GM18499 (cell line): ENCODE data around the gene PGAM2.

Source experiments
- ATAC-seq: cut with Tn5 transposase; IDR thresholded peaks from one replicate; pipeline ENCODE4 v1.9.1; 2021; ENCODE audit warnings: moderate number of reproducible peaks; ENCODE audit not compliant: insufficient read depth, unreplicated experiment

The PGAM2 gene

DNA sequence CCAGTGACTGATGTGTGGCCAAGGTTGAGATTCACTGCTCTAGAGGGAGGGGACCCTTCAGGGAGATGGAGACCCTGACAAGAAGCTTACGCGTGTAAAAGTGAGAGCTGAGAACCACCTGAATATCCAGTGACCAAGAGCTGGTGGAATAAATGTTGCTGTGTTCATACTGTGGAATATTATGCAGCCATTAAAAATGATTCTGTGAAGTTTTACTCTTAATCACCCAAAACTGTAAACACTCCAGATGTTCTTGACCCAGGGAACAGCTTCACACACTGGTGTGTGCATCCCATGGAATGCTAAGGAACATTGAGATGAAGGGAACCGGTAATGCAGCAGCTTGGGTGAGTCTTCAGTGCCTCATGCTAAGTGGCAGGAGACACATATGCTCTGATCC lies 21.3 kb upstream of the PGAM2 start:
- ATAC-seq = no peak

DNA sequence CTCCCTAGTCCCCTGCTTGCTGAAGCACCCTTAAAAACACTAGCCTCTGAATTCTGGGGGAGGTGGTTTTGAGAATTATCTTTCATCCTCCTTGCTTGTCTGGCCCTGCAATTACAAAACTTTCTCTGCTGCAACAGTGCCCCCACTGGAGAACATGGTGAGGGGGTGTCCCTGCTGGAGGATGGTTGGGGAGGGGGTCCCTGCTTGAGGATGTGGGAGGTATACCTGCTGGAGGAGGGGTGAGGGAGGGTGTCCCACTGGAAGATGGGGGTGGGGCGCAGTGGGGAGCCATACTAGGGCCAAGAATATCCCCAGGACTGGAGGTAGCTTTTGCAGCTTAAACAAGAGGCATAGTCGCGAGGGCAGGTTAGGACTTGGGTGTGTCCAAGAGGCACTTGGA lies 20.2 kb upstream of the PGAM2 start:
- ATAC-seq = no peak

DNA sequence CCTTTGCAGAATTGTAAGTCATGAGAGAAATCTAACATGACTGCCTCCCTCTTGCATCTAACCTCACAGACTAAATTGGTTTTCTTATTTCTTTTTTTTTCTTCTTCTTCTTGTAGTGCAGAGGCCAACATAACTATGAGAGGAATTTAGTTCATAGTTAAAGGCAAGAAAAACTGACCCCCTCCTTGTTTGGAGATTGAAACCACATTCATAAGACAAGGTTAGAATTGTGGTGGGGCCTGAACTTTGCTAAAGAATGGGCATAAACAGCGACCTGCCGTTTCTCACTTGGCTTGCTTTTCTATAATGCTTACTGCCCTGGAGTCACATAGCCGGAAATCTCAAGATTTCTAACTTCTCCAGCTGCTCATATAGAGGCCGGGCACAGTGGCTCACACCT lies 19.3 kb upstream of the PGAM2 start:
- ATAC-seq = no peak

DNA sequence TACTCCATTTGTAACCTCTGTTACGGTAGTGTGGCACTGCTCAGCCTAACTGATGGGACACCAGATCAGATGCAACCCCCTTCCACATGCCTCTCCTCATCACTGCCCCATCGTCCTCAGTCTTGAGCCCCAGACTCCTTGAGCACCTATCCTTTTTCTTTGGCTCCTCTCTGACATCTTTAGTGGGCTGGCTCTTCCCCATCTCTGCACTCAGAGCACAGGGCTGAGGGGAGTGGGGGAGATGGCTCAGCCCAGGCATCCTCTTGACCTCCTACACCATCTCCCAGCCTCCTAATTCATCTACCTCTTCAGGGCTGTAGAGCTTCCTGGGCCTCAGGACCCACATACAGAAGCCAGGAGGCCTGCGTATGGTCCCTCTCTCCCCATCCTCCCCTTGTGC lies 18.4 kb upstream of the PGAM2 start:
- no peak for ATAC-seq

DNA sequence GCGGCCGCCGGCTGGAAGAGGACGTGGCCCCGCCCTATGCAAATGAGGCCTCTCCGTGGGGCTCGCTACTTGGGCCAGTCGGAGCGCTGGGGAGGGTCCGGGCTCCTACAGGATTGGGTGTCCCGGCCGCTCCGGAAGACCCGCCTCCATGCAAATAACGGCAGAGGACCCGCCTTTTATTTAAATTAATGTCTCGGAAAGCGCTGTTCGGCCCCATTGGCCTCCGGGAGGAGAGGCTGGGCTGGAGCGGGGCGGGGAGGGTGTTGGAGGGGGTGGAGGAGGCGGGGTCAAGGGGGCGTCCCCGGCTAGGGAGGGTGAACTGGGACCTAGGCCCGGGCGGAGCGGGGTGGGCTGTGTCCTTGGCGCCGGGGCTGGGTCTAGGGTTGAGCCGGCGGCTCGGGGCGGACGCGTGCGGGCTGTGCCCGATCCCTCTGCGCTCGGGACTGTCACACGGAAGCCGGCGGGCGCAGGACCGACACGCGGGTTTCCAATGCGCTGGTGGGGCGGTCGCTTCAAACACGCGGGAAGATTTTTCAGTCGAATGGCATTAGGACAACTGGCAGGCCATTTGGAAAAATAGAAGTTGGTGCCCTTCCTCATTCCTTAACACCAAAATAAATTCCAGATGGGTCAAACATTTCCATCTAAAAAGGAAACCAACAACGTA lies 17.3 kb upstream of the PGAM2 start:
- ATAC-seq = peak; percentile 75

DNA sequence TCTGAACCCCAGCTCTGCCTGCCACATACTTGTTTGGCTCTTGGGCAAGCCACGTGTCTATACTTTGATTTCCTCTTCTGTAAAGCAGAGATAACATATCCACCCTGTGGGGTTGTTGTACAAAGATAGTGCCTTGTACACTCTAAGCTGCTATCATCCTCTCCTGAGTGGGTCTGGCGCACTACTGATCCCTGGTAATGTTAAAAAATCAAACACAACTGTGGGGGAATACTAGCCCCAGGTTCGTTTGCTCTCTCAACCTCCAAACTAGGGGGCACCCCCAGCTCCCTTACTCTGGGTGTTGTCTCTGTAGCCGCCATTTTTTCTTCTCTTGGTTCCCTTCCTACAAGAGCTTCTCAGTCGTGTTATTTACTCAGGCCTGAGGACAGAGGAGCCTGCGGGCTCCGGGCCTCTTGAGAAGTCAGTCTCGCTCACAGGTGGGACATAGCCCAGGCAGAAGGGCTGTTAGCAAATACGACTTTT lies 15.9 kb upstream of the PGAM2 start:
- no peak for ATAC-seq

DNA sequence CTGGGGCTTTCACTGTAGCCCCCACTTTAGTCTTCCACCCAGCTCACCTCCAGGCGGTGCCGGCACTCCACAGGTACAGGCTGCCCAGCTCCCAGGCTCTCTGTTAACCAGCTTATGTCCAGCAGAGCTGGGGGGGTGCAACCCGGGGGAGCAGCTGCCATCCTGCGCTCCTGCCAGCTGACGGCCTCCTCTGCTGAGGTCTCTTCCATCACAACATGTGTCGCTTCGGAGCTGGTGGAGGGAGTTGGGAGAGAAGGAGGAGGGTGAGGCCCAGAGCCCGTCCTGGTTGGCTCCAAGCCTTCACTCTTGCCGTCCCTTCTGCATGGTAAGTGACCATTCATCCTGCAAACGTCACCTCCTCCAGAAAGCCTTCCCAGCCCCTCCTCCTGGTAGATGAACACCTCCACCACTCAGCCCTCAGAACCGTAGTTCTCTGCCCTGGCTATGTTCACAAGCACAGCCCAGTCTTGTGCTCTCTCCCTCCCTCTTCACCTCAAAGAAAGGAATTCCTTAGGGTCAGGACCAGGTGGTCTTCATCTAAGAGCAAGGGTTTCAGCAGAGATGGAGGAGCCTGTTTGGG lies 15.4 kb upstream of the PGAM2 start:
- no peak for ATAC-seq

DNA sequence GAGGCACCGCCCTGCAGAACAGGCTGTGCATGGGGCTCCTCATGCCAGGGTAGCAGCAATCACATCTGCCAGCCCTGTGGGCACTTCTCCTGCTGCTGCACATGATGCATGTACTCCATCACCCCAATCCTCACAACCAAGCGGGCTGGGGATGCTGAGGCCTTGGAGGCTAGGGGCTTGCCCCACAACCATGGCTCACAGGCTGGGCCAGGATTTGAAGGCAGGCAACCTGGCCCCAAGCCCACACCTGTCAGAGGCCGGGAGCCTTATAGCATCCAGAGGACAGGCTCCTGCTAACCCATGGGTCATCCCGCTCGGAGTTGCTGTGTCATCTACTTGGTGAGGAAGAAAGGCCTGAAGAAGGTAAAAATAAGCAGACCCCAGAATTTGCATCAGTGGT lies 14.8 kb upstream of the PGAM2 start:
- ATAC-seq = no peak

DNA sequence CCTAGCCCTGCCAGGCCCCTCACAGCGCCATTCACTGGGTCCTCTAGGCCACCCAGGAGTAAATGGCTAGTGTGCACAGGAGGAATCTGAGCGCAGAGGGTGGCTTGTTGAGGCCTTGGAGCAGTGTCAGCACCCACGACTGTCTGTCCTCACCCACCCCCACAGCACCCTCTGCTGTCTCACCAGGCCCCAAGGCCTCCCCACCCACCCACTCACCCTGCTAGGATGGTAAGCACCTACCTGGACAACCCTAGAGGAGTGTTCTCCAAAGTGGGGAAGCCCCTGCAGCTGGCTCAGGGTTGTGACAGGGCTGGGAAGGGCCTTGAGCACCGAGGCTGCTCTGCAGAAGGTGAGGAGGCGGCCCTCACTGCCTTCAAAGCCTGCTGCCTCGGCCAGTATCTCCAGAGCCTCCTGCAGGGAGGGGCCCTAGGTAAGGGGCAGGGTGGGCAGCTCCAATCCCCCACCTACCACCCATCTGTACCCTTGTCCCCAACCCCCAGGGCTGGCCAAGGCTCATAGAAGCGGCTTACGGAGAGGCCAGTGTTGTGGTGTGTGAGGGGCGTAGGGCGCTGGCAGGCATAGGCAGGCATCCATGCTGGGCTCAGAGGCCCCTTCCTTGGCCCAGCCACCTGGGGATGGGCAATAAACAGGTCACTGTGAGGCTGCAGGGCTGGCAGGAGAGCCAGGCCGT lies 14.1 kb upstream of the PGAM2 start:
- no peak for ATAC-seq

DNA sequence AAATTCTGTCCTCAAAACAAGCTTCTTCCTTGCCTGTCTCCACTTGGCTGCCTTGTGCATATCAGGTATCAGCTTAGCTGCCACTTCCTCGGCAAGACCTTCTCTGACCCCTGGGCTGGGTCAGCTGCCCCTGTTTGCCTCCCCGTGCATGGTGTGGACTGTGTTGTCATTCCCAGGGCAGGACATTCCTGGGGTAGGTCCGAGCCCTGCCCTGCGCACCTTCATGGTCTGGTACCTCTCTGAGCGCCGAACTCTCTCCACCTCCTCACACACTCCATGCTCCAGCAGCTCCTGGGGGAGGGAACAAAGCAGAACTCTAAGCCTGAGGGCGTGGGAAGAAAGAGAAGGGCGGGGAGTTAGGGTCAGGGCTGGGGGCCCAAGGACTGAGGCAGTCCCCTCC lies 13.2 kb upstream of the PGAM2 start:
- ATAC-seq = no peak

DNA sequence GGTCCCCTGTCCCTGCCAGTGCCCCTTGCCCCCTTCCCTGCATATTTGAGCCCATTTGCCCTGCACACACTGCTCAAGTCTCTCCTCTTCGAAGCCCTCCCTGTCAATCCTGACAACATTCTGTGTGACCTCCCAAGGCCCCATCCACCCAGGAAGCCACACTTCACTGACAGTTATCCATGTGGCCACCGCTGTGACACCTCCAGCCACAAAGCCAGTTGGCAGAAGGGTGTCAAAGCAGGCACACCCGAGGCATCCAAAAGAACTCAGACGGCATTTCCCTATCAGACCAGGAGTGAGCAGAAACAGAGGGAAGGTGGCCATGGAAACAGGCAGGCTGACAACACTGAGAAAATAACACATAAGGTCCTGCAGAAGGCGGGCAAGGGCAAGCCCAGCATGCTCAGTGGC lies 12.3 kb upstream of the PGAM2 start:
- ATAC-seq = no peak

DNA sequence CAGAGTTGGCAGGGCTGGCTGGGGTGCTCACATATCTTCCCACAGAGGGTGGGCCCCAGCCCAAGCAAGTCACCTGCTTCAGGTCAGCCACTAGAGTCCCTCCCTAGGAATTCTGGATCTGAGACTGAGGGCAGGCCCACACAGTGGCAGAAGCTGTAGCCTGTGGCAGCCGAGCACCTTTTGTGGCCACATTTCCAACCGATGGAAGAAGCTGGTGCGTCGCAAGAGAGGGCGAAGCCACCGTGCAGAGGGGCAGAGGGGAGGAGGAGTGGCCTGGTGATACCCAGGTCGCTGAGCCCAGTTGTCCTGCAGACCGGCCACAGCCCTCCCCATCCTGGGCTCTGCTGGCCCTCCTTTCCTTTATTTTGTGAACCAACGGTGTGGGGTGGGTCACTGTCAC lies 11.7 kb upstream of the PGAM2 start:
- no peak for ATAC-seq

DNA sequence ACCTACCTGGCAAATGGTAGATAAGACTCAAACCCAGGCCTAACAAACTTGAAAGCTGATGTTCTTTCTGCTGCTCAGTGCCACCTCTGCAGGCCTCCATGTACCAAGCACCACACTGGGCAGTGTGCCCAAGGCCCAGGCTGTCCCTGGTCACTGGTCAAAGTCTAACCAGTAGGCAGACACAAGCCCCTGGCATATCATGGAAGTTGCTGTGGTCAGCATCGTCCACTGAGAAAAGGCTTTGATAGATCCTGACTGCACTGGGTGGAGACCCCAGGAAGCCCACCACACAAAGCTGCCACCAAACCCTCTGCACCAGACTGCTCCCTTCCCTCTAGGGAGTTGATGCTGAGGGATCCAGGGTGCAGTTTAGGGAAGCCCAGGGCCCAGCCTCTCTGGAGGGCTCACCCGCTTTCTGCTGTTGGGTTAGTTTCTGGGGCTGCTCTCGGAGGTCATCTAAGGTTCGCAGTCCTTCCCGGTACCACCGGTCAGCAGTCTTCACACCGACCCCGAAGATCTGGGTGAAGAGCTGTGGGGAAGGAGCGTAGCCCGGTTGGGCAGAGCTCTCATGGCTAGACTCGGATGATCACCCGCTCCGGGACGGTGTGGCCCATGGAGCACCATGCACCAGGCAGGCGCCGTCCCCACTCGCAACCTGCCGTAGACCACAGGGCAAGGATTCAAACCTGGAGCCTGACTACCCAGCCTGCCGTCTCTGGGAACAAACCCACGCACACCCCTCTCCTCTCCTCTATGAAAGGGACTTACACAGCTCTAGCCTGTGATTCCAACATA lies 10.9 kb upstream of the PGAM2 start:
- ATAC-seq = no peak

DNA sequence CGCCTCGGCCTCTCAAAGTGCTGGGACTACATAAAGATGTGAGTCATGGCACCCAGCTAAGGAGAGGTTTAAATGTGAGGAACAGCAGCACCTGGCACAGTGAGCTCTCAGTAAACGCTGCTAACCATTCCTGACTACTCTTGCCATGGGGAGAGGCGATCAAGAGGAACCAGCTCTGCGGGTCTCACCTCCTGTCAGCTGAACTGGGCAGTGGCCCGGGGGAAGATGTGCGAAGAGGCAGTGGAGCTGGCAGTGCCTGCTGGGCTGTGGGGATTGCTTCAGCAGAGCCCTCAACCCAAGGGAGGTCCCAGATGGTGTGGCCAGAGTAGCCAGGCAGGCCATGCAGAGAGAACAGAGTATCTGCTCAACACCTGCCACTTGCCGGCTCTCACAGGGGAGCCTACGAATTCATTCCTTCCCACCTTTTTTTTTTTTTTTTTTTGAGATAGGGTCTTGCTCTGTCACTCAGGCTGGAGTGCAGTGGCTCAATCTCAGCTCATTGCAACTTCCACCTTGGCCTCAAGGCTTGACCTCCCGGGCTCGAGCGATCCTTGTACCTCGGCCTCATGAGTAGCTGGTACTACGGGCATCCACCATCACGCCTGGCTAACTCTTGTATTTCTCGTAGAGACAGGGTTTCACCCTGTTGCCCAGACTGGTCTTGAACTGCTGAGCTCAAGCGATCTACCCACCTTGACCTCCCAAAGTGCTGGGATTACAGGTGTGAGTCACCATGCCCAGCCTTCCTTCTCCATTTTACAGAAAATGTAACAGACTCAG lies 10.1 kb upstream of the PGAM2 start:
- ATAC-seq = no peak

DNA sequence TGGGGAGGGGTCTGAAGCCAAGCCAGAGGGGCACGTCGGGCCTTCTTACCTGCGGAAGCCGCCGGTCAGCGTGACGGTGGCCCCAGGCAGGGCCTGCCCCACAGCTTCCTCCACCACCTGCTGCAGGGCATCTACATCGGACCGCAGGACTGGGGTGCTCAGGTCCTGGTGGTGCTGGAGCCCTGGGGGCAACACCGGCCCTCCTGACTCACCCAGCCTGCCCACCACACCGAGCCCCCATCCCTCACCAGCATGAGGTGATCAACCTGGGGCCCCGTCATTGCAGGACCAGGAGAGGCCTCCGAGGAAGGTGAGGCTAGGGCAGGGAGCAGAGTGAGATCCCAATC lies 9.0 kb upstream of the PGAM2 start:
- ATAC-seq = no peak

DNA sequence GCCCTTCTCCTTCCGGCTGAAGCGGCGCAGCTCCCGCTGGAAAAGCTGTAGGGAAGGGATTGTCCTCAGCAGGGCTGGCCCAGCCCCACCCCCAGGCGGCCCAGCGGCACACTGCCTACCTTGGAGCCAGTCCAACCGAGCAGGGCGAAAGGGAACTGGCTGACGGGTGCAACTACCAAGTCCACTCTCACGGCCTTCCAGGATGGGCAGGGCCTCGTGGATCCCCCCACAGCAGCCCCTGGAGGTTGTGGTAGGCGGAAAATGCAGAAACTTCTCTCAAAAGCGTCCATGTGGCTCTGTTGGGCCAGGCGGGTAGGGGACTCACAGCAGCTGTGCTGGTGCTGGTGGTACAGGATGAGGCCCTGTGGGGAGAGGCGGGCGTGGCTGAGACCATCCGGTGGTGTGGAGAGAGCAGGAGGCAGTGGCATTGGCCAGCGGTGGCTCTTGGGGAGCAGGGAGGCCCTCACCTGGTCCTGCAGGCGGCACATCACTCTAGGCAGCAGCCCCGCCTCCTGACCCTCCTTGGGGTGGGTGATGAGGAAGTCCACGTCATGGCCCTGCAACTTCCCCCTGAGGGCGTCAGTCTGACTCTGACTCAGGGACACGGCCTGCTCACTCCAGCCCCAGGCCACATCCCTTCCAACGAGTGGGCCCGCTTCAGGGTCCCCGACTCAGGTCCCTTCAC lies 8.4 kb upstream of the PGAM2 start:
- no peak for ATAC-seq

DNA sequence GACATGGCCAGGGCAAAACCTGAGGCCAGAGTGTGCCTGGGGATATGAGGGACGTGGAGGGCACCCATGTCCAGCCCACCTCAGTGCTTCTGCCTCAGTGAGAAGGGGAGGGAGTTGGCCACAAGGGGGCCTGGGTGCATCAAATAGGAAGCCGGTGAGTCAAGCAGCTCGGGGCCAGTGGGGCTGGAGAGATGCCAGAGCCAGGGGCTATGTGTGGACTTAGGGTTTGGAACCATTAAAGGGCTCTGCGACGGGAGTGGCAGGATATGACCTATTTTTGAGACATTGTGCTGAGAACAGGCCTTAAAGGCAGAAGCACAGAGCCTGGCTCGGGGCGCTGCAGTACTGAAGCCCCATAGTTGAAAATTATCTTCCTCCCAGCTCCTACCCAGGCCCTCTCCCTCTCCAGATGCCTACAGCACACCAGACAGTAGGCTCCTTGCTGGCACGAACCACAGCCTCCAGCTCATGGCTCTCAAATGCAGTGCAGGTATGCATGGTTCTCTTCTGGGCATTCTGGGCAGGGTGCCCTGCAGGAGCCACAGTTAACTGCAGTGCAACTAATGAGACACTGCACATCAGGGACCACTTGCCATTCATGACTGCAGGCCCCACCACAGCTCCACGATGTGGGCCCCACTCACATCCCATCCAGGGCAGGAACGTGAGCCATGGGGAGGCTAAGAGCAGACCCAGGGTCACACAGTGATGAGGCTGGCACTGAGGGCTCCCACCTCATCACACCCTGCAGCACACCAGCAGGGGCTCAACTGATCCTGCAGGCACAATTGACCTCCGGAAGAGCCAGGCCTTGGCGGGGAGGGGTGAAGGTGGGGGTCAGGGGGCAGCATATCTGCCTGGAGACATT lies 7.2 kb upstream of the PGAM2 start:
- ATAC-seq = no peak

DNA sequence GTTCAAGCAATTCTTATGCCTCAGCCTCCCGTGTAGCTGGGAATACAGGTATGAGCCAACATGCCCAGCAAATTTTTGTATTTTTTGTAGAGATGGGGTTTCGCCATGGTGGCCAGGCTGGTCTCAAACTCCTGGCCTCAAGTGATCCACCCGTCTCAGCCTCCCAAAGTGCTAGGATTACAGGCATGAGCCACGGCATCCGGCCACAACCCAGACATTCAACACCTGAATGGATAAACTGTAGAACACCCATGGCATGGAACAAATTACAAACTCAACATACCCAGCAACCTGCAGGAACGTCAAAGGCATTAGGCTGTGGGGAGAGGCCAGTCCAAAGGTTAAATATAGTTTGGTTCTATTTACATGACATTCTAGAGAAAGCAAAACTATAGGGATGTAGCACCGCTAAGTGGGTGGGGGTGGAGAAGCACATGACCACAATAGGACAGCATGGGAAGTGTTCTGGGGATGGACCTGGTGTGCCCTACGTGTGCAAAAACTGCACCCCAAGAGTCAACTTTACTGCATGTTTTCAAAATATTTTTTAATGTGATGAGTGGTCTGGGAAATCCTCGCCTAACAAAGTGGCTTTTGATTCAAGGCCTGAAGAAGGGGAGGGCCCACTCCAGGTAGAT lies 6.5 kb upstream of the PGAM2 start:
- ATAC-seq = no peak
